ENCODE measurements around the gene RNASE12.

DNA sequence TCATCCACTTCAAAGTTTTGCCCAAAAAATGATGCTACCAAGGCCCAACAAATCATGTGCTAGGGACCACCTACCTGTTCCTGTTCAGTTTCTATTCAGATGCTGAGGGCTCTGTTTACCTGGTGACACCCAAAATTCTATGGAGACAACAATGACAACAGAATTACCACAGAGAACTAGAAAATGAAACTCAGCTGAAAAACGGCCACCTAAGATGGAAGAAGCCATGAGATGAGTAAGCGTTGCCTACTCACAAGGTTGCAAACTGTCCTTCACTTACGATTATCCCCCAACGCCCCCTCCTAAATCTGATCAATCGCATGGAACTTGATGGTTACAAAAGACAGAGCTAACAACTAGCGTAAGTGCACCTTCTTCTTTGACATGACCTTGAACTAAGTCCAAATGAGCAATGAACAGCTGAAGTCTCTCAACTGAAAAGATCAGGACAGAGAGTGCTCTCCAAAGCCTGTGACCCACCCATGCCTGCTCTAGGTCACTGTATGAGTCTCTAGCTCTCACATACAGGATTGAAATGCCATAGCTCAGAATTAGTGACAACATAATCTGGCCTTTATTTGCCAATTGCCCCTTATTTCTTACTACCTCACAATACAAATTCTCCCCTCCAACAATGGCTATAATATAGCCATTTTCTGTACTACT lies 3.6 kb downstream of the RNASE12 start, which contains the start of gene RNASE11:
- TF ChIP-seq, protein P1, sequence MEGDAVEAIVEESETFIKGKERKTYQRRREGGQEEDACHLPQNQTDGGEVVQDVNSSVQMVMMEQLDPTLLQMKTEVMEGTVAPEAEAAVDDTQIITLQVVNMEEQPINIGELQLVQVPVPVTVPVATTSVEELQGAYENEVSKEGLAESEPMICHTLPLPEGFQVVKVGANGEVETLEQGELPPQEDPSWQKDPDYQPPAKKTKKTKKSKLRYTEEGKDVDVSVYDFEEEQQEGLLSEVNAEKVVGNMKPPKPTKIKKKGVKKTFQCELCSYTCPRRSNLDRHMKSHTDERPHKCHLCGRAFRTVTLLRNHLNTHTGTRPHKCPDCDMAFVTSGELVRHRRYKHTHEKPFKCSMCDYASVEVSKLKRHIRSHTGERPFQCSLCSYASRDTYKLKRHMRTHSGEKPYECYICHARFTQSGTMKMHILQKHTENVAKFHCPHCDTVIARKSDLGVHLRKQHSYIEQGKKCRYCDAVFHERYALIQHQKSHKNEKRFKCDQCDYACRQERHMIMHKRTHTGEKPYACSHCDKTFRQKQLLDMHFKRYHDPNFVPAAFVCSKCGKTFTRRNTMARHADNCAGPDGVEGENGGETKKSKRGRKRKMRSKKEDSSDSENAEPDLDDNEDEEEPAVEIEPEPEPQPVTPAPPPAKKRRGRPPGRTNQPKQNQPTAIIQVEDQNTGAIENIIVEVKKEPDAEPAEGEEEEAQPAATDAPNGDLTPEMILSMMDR (IDR thresholded peaks at IDR 0.05) = no peak
- no peak for TF ChIP-seq POLR2AphosphoS5 (IDR thresholded peaks at IDR 0.05)
- no peak for TF ChIP-seq POLR2A (IDR thresholded peaks at IDR 0.05)
